OCI-LY7 (cell line): Measurements from ENCODE around the gene PRR5L. TPM values are rescaled to one million over a fixed set of nuclear protein-coding genes. Genes with fewer than 3 reads are reported as not detected.

ENCODE experiments used
- BruUV-seq: library from RNA; stranded (reverse); fragments of 400-500 nt; replicated peaks from 2 replicates; lab custom pipeline; 2021; lab: Mats Ljungman, UMichigan
- CTCF ChIA-PET: fragments of 300-600 bp; sonication (Branson Sonifier 250); formaldehyde crosslinking; loops from one replicate; lab custom pipeline; 2022; ENCODE audit warnings: antibody characterized with exemption; ENCODE audit not compliant: unreplicated experiment; lab: Charles Lee
- POLR2A ChIA-PET: fragments of 300-600 bp; sonication (Branson Sonifier 250); formaldehyde crosslinking; loops from one replicate; lab custom pipeline; 2022; ENCODE audit warnings: antibody characterized with exemption; lab: Charles Lee
- DNase-seq: peaks from one replicate; pipeline ENCODE4 v3.0.0-alpha.2; 2015; ENCODE audit warnings: low spot score
- H2AFZ ChIP-seq: fragments of 200-600 bp; sonication (generic), shearing (Covaris generic); 2 replicates; pipeline ENCODE4 v1.6.1; 2014; ENCODE audit warnings: mild to moderate bottlenecking, antibody characterized with exemption, low read length, moderate library complexity
- H3K27ac ChIP-seq: fragments of 200-600 bp; sonication (generic); 2 replicates; pipeline ENCODE4 v1.5.1; 2014; ENCODE audit warnings: mixed run types, low read depth, mild to moderate bottlenecking, moderate library complexity, low read length, inconsistent platforms; ENCODE audit not compliant: poor library complexity, severe bottlenecking
- H3K36me3 ChIP-seq: fragments of 200-600 bp; sonication (generic); 2 replicates; pipeline ENCODE4 v1.6.1; 2014; ENCODE audit warnings: mild to moderate bottlenecking, antibody characterized with exemption, low read length, moderate library complexity, mixed read lengths; ENCODE audit not compliant: insufficient read depth
- H3K4me1 ChIP-seq: fragments of 200-600 bp; sonication (generic); 2 replicates; pipeline ENCODE4 v1.5.1; 2014; ENCODE audit warnings: mild to moderate bottlenecking, low read length; ENCODE audit not compliant: insufficient read depth, poor library complexity, severe bottlenecking
- H3K4me2 ChIP-seq: fragments of 200-600 bp; sonication (generic); 2 replicates; pipeline ENCODE4 v1.6.1; 2014; ENCODE audit warnings: mild to moderate bottlenecking, low read length
- H3K4me3 ChIP-seq: fragments of 200-600 bp; sonication (generic); 2 replicates; pipeline ENCODE4 v1.5.1; 2014; ENCODE audit warnings: mild to moderate bottlenecking, low read depth, low read length; ENCODE audit not compliant: poor library complexity, severe bottlenecking
- H3K79me2 ChIP-seq: fragments of 200-600 bp; sonication (generic); 2 replicates; pipeline ENCODE4 v1.6.1; 2016; ENCODE audit warnings: low read depth, mild to moderate bottlenecking, low read length, moderate library complexity, mixed read lengths; ENCODE audit not compliant: insufficient read depth
- H3K9me2 ChIP-seq: fragments of 200-600 bp; sonication (generic); 2 replicates; pipeline ENCODE4 v1.6.1; 2016; ENCODE audit warnings: mild to moderate bottlenecking, low read length, mixed read lengths; ENCODE audit not compliant: insufficient read depth
- H3K9me3 ChIP-seq: fragments of 200-600 bp; sonication (generic); 2 replicates; pipeline ENCODE4 v1.6.1; 2014; ENCODE audit warnings: mild to moderate bottlenecking, mixed run types, low read length, mixed read lengths
- H4K20me1 ChIP-seq: fragments of 200-600 bp; sonication (generic); 2 replicates; pipeline ENCODE4 v1.6.1; 2014; ENCODE audit warnings: mild to moderate bottlenecking, antibody characterized with exemption, low read length, moderate library complexity, mixed read lengths; ENCODE audit not compliant: insufficient read depth
- EZH2phosphoT487 ChIP-seq: fragments of 200-600 bp; sonication (generic); IDR thresholded peaks from 2 replicates; pipeline ENCODE4 v1.6.1; 2018; ENCODE audit warnings: low read depth, borderline replicate concordance, mild to moderate bottlenecking, mixed run types, antibody characterized with exemption, low read length, moderate library complexity, mixed read lengths
- intact Hi-C: fragments of 100-400 bp; cut with micrococcal nuclease; formaldehyde crosslinking; loops from one replicate; pipeline ENCODE4 v1.10.0; 2022; ENCODE audit not compliant: unreplicated experiment
- total RNA-seq, 2 experiments: library from RNA; depleted of rRNA in 1 of 2; stranded (reverse); fragments of >200 nt in 1 of 2; shearing (Covaris generic) in 1 of 2; gene quantifications; 2 replicates each; pipeline ENCODE4 v1.2.3, GENCODE V29; 2014 to 2022
- TF ChIP-seq, protein P1 (sequence below): fragments of 200-600 bp; sonication (generic); conservative IDR thresholded peaks from 2 replicates; pipeline ENCODE4 v1.5.1; 2014; ENCODE audit warnings: mild to moderate bottlenecking, antibody characterized with exemption, low read length, moderate library complexity, mixed read lengths

The PRR5L gene
- total RNA-seq, 2 experiments from 2014 or later, result not detected

DNA sequence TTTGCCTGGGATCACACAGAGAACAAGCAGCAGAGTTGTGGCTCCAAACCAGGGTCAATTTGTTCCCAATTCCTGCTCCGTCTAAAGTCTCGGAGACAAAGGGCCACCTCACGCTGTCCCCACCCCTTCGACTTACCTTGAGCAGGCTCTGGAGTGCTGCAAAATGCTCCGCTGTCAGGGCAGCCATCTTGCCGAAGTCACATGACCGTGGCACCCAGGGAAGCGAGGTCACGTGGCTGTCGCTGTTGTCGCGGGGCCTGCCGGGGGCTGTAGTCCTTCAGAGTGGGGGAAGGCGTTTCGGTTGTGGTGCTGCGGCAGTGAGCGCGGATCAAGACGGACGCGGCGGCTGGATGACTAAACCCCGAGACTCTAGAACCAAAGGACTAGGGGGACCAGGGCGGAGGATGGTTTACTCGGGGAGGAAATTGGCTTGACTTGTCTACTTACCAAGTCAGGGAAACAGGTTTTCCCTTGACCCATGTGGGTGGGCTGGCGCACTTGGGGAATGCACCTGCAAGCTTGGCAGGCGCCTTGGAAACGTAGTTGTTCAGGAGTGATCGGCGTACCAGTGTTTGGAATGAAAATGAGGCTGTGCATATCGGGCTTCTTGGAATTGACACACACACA lies 6.7 kb upstream of the PRR5L start, which contains the start of gene COMMD9:
Gene COMMD9, minus strand, starts transcription at position 199 of the 627 bp plus-strand sequence. Its CDS starts 12 bp downstream, at position 187.
- 0 out of 2 replicates have a peak, but pooled peaks cover 6% of the 10 kb centered on the region for H3K79me2 ChIP-seq
- POLR2A ChIA-PET, result interaction anchor here (0.7 to 1.3 kb wide), 4 partner anchors 10 to 288 kb away, joined by 3 to 7 read pairs (median 4); no protein-coding TSS in a partner anchor
- no peak within 1 kb of the TSS for H3K27ac ChIP-seq
- H3K36me3 ChIP-seq, result no peaks in the 10 kb centered on the region
- H3K4me3 ChIP-seq, result peak within 1 kb of the TSS; percentile 94
- H2AFZ ChIP-seq, result peak within 1 kb of the TSS; percentile 100
- no peaks in the 10 kb centered on the region for H3K9me3 ChIP-seq
- peak within 1 kb of the TSS; percentile 90 for H3K4me2 ChIP-seq
- peaks cover 11% of the 10 kb centered on the region for H3K4me1 ChIP-seq
- intact Hi-C loops, result no loop called here
- TF ChIP-seq, protein P1, sequence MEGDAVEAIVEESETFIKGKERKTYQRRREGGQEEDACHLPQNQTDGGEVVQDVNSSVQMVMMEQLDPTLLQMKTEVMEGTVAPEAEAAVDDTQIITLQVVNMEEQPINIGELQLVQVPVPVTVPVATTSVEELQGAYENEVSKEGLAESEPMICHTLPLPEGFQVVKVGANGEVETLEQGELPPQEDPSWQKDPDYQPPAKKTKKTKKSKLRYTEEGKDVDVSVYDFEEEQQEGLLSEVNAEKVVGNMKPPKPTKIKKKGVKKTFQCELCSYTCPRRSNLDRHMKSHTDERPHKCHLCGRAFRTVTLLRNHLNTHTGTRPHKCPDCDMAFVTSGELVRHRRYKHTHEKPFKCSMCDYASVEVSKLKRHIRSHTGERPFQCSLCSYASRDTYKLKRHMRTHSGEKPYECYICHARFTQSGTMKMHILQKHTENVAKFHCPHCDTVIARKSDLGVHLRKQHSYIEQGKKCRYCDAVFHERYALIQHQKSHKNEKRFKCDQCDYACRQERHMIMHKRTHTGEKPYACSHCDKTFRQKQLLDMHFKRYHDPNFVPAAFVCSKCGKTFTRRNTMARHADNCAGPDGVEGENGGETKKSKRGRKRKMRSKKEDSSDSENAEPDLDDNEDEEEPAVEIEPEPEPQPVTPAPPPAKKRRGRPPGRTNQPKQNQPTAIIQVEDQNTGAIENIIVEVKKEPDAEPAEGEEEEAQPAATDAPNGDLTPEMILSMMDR, result no peak
- TF ChIP-seq EZH2phosphoT487, result no peak
- CTCF ChIA-PET, result interaction anchor here (2.4 kb wide), 1 partner anchor 204 kb away, joined by 7 read pairs; no protein-coding TSS in a partner anchor
- H4K20me1 ChIP-seq, result no peaks in the 10 kb centered on the region
- no peaks in the 10 kb centered on the region; the same call in 1 of the 2 replicates for H3K9me2 ChIP-seq
- peak; percentile 92 for DNase-seq
- BruUV-seq, result no TSS peak

DNA sequence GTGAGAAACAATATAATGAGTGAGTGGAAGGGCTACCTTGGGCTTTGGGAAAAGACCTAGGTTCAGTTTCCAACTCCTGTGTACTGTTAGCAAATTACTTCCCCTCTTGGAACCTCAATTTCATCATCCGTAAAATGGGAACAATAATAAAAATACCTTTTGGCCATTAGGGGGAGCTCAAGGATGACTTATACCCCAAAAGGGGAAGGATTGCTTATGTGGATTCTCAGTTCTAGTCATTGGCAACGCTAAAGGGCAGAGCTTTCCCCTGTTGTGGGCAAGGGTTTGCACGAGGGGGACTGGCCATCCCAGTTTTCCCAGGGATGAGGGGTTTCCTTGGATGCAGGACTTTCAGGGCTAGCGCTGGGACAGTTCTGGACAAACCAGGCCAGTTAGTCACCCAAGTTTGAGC lies 3.8 kb upstream of the PRR5L start:
- DNase-seq, result peak; percentile 72
- POLR2A ChIA-PET, result interaction anchor here (1.9 kb wide), 1 partner anchor 186 kb away, joined by 6 read pairs; no protein-coding TSS in a partner anchor
- no peak for TF ChIP-seq EZH2phosphoT487
- TF ChIP-seq, protein P1, result peak; percentile 86
- Histone ChIP-seq H2AFZ (no peak overlapping the region), H3K36me3 (no peaks in the 10 kb centered on the region), H3K4me2 (no peak overlapping the region), H3K79me2 (0 out of 2 replicates have a peak, but pooled peaks cover 6% of the 10 kb centered on the region), H3K9me2 (no peaks in the 10 kb centered on the region), H3K4me3 (no peak overlapping the region), H4K20me1 (no peaks in the 10 kb centered on the region), H3K9me3 (no peaks in the 10 kb centered on the region), H3K4me1 (peaks cover 11% of the 10 kb centered on the region), H3K27ac (no peak overlapping the region)
- intact Hi-C loops, result loop anchor here (1.0 to 5.0 kb wide), 5 partner anchors 65 to 455 kb away; no protein-coding TSS in a partner anchor
- no TSS peak for BruUV-seq
- CTCF ChIA-PET, result interaction anchor here (0.6 to 2.6 kb wide), 5 partner anchors 60 to 217 kb away, joined by 3 to 16 read pairs (median 3); partner anchors contain the start of gene TRAF6
